HS-5 (cell line): ENCODE data around the gene NME5.

Source experiments
- DNase-seq: peaks from one replicate; pipeline ENCODE4 v3.0.0-alpha.2; 2012; ENCODE audit warnings: low read depth

Gene NME5

DNA sequence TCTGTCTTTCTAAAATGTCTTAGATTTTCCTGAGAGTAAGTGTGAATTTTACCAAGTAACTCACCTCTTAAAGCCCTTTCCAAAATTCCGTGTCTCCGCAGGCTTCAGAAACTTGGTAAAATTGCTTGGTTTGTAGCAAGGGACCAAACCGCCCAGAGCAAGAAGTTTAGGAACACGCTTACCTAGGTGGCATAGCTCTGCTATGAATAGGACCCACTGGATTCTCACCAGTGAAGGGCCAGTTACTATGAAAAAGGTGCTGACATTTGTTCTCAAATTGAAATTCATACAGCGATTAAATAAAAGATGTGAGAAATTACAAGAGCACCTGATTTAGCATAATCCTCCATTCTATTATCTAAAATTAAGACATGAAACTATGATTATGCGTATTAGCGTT lies 6.7 kb downstream of the NME5 start:
- DNase-seq, result no peak

DNA sequence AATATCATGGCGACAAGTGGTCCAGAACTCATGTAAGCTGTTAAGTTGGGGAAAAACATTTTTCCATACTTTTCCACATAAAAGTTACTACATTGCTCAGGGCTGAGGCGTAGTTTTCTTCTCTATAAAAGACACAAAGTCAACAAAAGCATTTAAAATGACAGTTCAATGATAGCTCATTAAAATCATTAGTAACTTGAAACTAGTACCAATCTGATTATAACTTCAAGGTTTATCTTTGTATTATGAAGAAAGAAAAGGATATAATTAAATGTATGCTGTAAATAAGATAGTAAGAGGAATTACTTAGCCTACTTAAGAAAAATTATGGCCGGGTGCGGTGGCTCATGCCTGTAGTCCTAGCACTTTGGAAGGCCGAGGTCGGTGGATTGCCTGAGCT lies 9.9 kb downstream of the NME5 start:
- no peak for DNase-seq

DNA sequence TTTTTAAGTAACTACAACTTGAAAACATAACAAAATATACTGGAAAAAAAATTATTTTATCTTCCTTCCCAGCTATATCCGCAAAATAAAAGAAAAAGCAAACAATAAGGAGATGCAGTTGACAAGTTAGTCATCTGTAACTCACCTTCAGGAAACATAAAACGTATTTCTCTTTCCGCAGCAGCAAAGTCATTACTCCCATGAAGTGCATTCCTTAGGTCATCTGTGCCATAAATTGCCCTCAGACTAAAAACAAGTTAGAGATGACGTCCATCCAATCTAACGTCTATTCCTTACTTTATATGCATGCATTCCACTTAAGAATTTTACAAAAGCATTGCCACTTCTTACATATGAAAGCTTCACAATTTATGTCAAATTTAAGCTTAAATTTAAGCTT lies 10.9 kb downstream of the NME5 start:
- no peak for DNase-seq

DNA sequence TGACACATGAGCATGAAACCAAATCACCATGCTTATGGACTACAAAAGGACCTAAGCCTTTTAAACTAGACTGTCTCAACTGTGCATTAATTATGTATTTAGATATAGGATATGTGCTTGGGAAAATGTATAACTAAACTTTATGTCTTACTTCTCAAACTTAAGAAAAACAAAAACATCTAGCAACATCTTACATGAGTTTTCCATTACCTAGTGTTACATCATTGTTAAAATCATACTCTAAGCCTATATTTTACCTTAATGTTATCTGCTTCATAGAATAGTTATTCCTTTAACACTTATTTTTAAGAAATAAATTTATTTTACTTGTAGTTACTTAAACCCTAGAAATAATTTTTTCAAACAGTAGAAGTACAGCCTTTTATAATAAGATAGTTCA lies 24.0 kb downstream of the NME5 start:
- DNase-seq, result no peak

DNA sequence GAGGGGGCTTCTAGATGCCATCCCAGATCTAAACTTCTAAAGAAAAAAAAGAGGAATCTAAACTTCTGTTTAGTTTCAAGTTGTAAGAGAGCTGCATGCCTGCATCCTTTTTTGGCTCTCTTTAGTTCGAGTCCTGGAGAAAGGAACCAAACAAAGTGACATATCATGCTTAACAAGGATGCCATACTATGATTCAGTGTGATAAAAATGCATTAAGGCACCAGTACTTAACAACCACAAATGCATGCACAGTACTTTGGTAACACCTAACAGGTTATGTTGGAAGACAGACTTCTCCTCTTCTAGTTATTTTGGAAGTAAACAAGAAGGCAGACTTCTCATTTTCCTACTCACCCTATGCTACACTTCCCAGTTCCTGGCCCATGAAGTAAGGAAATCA lies 27.3 kb downstream of the NME5 start:
- DNase-seq, result no peak

DNA sequence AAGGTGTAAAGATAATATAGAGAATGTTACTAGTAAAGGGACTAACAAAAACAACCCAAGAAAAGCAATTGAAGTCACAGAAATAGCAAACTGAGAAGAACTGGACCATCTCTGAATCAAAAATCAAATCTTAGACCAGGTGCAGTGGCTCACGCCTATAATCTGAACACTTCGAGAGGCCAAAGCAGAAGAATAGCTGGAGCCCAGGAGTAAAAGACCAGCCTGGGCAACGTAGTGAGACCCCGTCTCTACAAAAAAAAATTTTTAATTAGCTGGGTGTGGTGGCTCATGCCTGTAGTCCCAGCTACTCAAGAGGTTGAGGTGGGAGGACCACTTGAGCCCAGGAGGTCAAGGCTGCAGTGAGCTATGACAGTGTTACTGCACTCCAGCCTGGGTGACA lies 28.0 kb downstream of the NME5 start:
- no peak for DNase-seq

DNA sequence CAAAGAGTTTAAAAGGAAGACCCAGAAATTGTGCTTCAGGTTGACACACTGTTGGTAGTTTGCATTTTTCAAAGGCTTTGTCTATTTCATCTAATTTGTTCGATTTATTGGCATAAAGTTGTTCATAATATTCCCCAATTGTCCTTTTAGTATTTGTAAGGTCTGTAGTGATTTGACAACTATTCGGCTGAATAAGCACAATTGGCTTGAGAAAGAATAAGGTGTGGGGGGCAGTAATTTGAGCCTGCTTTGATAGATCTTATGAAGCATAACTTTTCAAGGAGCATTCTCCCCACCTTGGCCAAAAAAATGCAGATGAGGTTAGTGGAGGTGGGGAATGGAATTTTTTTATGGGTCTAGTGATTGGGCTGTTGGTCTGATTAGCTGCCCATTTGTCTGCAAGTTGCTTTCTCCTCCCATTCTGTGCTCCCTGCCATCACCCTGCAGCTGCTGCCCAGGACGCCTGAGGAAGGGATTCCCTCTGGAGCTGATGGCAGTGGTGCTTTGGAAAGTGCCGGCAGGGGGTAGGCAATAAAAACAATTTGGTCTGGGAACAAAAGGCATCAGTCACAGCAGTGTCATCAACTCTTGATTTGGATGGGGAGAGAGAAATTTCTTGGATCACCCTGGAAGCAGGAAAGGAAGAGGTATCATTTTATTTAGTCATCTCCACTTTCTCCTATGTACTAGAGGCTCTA lies 28.8 kb downstream of the NME5 start:
- DNase-seq, result no peak

DNA sequence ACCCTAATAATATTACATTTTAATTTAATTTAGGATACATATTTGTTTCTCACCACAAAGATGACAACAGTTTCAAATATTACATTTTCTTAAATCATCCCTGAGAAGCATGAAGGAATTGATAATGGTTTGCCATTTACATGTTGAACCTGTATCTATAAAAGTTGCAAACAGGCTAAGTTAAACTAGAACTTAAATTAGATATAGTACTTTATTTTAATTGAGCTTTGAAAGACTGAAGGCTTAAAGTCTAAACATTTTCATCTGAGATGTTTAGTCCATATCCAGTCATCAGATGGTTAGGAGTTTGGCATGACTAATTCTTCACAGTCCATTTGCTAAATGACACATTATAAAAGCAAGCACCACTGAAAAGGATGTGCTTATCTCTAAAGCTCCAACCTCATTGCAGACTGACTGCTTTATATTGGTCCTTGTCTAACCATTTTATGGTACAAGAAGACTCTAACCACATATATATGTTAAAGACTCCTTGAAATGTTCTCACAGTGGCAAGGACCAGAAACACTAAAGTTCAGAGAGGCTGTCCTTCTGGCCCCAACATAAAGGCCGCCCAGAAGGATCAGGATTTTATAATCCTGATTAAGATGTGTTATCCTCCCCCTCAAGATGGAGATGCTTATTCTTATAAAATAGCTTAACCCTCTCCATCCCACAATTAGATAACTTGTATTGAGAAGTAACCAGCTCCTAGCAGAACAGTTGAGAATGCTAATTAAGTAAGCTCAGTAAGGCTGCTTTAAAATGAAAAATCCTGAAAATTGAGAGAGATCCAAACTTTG lies 29.6 kb downstream of the NME5 start:
- DNase-seq, result no peak

DNA sequence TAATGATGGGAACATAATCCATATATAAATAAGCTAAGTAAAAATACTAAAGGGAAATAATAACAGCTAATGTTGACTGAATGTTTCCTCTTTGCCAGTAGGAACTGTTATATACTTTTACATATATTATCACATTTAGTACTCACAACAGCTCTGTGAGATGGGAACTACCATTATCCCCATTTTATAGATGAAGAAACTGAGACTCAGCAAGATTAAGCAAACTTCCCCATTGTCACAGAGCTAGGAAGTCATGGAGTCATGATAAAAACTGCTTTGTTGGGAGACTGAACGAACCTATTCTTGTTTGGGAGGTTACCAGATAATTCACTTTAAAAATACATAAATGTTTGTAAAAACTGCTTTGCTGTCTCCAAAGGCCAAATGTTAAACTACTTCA lies 32.0 kb downstream of the NME5 start:
- DNase-seq, result no peak

DNA sequence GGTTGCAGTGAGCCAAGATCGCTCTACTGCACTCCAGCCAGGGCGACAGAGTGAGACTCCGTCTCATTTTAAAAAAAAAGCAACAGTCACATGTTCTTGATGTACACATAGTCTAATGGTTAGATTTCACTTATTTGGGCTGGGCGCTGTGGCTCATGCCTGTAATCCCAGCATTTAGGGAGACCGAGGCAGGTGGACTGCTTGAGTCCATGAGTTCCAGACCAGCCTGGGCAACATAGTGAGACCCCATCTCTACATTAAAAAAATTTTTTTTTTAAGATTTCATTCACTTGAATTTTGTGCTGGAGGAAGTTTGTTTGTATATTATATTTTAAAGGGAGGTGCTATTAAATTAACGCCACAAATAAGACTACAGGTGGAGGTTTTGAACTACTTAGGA lies 33.5 kb downstream of the NME5 start:
- DNase-seq, result no peak

DNA sequence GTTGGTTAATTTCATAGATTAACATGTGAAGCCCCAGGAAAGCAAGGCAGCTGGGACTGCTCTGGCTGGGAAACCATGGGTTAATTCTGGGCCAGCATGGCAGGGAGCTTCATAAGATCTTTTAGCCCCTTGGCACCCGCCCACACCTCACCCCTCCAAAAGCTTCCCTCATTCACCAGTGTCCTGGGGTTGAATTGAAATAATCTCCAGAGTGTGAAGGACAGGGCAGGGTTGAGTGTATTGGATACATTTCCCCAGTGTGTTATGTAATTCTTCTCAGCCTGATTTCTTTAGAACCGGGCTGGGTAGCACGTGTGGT lies 36.0 kb downstream of the NME5 start:
- DNase-seq, result no peak

DNA sequence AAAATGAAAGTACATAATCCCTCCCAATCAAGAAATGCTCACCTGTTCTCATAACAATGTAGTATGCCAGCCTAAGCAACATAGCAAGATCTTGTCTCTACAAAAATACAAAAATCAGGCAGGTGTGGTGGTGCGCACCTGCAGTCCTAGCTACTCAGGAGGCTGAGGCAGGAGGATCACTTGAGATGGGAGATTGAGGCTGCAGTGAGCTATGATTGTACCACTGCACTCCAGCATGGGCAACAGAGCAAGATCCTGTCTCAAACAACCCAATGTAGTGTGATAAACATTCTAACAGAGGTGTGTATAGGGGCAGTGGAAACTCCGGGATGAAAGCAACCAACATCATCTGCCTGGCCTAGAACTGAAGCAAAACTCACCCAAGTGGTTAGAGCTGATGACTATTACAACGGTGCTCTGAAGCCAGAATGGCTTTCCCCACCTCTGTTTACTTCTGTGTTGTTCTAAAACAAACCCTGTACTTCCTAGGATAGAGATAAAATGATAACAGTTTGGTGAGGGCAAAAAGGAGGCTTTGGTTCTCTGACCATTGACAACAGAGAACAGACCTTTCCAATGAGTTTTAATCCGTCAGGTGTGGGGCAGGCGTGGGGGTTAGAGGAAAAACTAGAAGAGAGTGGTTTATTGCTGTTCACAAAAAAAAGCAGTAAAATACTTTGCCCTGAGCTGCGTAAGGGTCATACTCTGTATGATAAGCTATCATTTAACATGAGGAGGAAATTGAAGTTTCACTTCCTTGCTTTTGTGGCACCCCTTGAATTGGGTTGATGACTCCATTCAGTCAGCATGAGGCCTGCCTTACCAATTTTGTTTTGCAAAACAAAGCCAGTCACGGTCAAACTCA lies 36.5 kb downstream of the NME5 start:
- DNase-seq, result no peak

DNA sequence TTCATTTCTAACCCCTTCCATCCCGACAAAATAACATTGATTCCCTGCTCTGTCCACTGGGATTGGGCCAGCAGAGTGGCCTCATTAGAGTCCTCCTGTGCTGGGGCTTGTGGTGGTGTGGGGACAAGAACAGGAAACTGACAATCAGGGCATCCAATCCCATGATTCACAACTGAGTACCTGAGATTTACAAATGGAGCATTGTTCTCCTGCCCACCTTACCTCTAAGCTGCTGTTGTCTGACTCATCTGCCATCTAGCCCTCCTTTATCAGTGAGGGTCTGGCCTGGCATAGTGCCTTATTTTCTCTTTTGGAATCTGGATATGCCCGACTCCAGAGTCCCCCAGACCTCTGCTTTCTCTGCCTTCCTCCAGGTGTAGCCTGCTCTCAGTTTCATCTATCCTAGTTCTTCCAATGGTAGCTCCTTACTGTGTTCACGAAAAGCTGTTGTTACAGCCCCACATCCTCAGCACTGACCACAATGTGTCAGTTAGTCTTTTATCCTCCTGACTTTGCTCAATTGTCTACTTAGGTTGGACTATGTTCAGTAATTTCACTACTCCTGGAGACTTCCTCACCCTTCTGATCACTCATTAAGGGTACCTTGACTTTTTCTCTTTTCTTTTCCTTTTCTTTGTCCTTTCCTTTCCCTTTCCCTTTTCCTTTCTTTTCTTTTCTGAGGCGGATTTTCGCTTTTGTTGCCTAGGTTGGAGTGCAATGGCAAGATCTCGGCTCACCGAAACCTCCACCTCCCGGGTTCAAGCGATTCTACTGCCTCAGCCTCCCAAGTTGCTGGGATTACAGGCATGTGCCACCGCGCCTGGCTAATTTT lies 42.0 kb downstream of the NME5 start:
- DNase-seq, result no peak

DNA sequence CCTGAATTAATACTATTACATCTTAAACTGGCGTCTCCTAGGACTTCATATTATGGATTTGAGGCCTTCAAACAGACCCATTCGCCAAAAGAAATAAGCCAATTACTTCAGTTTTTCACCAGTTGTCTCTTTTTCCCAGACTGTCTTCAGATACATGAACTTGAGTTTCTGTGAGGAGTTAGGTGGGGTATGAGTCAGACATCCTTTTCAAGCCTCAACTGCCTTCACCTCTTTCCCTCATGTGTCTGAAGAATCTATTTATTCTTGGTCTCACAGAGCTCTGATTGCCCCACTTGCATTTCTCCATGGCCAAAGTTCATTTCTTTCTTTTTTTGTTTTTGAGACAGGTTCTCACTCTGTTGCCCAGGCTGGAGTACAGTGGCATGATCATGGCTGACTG lies 42.9 kb downstream of the NME5 start:
- DNase-seq, result no peak

DNA sequence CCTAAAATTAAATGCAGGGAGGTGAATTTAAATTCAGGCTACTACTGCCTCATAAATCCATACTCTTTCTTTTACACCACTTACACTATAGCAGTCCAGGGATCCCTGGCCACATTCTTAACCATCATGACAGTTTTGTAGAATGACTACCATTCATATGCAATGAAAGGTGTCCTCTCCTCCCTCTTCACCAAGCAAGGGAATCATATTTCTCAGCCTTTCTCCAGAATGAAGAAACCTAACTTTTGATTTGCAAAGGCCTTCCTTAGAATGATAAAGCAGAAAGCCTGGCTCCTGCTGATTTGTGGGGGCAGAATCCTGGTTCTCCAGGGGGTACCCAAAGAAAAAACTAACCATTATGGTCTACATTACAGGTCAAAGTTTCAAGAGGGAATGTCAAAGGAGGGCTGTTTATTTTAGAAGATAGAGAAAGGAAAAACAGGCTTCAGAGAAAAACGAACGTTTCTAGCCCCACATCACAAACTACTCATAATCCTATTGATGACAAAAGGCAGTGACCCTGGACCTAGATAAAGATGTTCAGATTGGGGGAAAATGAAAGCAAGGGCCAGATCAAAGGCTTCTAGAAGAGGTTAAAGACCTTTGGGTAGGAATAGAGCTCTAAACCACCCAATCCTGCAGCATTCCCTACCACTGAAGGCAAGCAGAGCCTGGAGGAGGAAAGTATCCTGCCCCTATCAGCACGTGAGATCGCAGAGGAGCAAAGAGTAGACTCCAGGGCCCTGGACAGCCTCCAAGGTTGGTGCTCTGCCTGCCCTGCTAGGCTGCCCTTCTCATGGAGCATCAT lies 43.9 kb downstream of the NME5 start:
- DNase-seq, result no peak

DNA sequence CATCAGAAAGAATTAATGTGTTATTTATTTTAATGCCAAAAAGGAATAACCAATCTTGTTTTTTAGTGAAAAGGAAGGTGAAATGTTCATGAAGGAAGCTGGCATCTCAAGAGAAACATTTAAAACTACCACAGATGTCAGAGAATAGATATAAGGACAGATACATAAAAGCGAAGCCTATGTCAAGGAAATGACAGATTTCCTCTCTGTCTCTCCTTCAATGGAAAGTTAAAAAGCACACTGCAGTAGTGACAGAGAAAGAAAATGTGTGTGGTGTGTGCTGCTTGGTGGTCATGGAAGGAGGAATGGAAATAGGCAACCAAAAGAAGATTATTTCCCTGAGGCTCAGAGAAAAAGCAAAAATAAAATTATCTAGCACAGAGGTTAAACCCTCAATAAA lies 46.2 kb downstream of the NME5 start:
- no peak for DNase-seq

DNA sequence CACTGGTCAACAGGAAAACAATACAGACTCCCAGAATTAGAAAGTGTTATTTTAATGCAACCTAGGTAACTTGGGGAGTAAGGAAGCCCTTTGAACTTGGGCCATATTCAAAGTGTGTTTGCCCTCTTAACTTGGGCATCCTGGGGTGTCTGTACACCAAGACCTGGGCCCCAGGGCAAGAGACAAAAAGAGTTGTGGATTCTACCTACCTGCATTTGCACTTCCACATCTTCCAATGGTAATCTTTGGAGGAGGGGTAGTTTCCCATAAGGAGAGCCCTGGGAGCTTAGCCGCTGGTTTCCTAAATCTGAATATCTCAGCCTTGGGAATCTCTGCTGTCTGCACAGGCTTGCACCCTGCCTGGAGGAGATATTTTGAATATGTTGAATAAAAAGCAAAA lies 46.9 kb downstream of the NME5 start:
- no peak for DNase-seq

DNA sequence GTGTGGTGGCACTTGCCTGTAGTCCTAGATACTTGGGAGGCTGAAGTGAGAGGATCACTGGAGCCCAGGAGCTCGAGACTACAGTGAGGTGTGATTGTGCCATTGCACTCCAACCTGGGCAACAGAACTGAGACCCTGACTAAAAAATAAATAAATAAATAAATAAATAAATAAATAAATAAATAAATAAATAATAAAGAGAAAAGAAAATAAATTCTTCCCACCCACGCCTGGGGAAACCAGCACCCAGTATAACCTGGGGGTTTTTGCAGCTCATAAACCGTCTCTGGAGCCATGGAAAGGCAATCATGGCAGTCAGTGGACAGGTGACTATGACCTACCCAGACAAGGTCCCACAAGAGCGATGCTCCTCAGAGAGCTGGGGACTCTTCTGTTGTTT lies 47.5 kb downstream of the NME5 start:
- DNase-seq, result no peak

DNA sequence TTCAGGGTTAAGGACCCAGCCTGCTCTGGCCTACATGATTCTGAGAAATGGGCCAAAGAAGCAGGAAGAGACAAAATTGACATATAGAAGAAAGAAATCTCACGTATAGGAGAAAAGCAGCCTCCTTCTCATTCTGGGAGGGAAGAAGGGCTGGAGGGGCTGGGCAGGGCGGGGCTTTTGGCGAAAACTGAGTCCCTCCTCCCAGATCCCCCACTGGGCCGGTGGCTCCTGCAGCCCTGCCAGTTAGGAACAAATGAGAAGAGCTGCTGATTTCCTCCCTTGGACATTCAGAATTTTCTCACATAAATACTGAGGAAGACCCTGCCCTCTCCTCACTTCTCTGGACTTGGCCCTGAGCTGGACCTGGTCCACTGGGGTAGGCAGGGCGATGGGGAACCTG lies 55.5 kb downstream of the NME5 start, which contains the start of gene WNT8A:
Gene WNT8A (plus strand): TSS at position 332 of the 400 bp plus-strand sequence. CDS start 95 bp downstream, outside the sequence.
- DNase-seq, result no peak

DNA sequence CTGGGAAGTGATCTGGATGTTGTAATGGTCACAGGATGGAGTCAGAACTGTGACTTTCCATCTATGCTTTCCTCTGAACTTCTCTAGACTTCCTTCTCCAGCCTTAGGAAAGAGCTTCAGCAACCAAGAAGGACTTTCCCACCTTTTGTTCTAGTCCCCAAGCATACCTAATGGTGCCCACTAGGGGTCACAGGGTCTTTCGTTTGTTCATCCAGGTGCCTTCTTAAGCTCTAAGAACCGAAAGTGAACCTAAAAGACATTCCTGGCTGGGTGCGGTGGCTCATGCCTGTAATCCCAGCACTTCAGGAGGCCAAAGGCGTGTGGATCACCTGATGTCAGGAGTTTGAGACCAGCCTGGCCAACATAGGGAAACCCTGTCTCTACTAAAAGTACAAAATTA lies 57.2 kb downstream of the NME5 start:
- no peak for DNase-seq

DNA sequence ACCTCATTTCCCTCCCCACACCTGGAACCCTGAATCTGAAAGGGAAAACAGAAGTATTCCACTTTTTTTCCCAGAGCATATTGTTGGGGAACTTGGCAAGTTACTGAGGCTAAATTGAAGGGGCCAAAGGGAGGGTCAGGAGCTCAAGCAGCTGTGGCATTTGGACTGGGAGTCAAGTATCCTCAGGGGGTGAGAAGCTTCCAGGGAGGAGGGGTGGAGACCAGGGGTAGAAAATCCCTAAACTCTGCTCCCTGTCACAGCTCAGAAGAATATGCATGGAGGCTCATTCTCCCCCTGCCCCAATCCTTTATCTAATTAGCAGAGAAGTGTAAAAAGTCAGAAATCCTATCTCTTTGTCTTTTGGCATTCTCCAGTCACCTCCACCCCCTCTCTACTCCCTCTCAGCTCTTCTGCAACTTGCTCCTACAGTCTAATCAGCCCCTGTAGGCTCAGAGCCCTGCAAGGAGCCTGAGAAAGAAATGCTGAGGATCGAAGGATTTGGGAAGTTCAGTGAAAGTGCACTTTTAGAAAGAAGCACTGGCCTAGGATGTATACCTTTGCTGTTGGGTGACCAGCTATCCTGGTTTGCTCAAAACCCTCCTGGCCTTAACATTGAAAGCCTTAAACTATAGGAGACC lies 61.1 kb downstream of the NME5 start:
- no peak for DNase-seq
